Glomerular endothelial cell (primary cell): ENCODE data around the gene SLC39A10. TPM values are rescaled to one million over a fixed set of nuclear protein-coding genes. Genes with fewer than 3 reads are reported as not detected.

Experiments
- DNase-seq: peaks from one replicate; pipeline ENCODE4 v3.0.0-alpha.2; 2011; ENCODE audit warnings: low read depth, low spot score; ENCODE audit errors: extremely low read depth
- total RNA-seq: library from RNA; depleted of rRNA; stranded (reverse); fragments of >200 nt; gene quantifications from 2 replicates; pipeline ENCODE4 v1.2.3, GENCODE V29; 2015

The SLC39A10 gene, protein sequence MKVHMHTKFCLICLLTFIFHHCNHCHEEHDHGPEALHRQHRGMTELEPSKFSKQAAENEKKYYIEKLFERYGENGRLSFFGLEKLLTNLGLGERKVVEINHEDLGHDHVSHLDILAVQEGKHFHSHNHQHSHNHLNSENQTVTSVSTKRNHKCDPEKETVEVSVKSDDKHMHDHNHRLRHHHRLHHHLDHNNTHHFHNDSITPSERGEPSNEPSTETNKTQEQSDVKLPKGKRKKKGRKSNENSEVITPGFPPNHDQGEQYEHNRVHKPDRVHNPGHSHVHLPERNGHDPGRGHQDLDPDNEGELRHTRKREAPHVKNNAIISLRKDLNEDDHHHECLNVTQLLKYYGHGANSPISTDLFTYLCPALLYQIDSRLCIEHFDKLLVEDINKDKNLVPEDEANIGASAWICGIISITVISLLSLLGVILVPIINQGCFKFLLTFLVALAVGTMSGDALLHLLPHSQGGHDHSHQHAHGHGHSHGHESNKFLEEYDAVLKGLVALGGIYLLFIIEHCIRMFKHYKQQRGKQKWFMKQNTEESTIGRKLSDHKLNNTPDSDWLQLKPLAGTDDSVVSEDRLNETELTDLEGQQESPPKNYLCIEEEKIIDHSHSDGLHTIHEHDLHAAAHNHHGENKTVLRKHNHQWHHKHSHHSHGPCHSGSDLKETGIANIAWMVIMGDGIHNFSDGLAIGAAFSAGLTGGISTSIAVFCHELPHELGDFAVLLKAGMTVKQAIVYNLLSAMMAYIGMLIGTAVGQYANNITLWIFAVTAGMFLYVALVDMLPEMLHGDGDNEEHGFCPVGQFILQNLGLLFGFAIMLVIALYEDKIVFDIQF
- 45.3 and 50.7 TPM in 2 replicates for total RNA-seq

DNA sequence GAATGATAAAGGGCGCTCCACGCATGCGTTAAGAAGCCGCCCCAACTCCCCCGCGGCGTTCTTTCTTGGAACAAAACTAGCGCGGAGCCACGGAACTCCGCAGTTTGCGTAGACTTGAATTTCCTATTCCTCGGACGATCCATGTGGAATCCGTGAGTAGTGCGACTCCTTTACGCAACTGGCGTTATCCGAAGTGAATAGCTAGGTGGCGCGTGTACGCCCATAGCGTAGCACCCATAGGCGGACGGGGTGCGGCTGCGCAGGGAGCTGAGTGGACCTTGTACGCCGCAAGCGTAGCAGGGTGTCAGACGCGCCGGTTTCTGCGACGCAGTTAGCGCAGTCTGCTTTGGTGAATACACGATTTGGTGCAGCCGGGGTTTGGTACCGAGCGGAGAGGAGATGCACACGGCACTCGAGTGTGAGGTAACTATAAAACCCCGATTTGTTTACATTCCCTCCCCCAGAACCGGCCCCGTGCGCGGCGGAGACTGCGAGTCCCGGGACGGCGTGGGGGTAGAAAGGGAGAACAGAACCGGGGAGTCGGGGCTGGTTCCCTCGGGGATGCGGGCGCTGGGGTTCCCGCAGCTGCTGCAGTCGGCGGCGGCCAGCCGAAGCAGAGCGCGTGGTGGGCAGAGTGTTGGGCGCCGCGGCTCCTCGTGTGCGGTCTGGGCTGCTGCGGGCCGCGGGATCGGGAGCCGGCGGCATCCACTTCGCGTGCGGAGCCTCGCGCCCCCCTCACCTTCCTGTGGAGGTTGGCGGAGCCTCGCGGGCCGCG lies at the start of gene SLC39A10:
TSS of gene SLC39A10 (plus strand) at position 368 of the 775 bp plus-strand sequence. CDS start 22,817 bp downstream, outside the sequence.
- DNase-seq, result peak; percentile 97

DNA sequence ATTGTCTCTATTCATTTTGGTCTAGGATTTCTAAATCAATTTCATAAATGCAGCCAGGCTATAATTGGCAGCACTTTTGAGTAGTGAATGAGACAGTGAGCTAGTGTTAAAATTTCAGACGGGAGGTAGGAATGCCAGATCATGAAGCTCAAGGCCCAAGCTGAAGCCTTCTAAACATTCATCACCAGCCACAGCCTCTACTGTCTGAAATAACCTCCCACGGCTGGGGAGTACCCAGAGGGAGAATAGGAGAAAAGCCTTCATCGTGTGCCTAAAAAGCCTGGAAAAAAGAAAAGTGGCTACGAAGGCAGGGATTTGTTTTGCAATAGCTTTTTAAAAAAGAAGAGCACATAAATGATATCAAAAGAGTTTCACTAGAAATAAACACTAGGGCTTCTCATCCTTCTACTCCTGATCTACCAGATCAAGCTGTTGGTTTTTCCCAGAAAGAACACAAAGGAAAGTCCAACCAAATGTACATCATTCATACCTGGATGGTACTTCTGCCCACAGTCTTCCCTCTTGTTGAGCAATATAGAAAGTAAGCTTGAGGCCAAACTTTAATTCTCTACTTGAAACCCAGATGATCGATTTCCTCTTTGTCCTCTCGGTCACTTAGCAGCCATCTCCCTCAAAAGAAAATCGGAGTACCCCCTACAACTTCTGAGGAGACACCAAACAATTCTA lies 48.1 kb upstream of the SLC39A10 start:
- DNase-seq, result no peak

DNA sequence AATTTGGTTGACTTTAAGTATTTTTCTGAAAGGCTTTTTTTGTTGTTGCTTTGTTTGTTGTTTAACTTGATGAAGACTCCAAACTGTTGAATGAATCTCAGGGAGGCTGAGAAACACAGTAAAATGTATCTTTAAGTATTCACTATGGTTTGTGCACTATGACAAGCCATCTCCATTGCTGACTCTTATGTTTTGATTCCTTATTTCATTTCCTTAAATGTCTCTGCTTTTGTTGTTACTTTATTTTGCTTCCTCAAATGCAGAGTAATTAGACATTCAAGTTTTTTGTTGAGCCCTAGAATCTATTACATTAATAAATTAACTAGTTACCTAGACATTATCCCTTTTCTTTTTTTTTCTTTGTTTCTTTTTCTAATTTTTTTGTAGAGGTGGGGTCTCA lies 46.3 kb upstream of the SLC39A10 start:
- no peak for DNase-seq

DNA sequence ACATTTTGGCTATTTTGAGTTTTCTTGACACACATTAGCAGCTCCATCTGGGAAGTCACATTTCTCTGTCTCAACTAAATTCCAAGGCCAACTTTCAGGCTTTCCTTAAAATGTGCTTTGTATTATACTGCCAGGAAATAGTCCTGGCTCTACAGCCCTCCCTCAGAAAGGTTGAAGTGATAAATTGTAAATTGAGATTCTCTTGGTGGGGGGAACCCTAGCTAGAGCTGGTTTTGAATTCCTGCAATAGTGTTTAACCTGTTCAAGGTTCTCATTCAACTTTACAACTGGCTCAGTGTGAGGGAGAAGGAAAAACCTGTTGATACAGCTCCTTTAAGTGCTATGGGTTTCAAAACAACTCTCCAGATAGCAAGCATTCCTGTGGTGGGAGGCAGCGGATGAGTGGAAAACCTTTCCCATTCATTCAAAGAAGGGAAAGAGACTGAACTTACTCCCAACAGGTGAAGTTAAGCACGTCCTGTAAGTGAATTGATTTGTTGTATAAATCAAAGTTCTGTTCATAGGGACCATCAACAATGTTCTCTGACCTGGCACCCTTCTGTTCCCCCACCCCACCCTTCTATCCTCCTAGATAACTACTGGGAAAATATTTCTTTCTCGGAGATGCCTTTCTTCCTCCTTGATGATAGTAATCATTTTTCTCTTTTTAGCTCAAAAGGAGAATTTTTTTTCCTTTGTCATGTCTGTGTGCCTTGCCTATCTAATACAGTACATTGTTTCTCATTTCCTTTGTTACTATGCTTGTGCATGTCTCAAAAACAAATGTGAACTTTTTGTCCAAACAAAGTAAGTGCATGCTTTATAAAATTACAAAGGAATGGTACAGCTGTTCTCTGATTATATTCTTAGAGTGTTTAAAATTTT lies 44.2 kb upstream of the SLC39A10 start:
- DNase-seq, result no peak

DNA sequence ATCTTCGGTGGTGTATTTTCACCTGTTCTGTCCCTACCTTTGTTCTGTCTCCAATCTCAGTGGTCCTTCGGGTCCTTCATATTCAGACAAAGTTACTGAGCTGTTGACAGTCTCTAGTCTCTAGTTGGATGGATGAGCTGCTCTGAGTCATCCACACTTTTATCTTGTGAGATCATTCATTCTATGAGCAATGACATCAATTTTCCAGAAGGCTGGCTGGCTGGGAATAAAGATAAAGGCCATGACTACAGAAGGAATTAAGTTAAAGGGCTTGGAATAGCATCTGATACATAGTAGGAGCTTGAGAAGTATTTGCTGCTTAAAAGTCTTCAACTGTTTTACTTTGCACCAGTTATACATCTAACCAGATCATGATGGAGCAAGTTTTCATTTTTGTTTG lies 43.1 kb upstream of the SLC39A10 start:
- DNase-seq, result no peak

DNA sequence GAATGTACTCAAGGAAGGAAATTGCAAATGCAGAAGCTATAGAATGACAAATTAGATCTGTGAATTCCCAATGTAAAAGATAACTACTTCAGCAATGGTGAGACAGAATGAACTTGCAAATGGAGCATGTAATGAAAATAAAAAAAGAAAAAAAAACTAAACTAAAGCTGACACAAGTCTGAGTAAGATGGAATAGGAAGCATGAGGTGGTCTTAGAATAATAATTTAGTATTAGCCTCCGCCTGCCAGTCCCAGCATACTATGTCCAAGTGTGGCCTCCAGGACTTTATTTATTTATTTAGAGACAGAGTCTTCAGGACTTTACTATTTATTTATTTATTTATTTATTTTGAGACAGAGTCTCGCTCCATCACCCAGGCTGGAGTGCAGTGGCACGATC lies 37.4 kb upstream of the SLC39A10 start:
- no peak for DNase-seq

DNA sequence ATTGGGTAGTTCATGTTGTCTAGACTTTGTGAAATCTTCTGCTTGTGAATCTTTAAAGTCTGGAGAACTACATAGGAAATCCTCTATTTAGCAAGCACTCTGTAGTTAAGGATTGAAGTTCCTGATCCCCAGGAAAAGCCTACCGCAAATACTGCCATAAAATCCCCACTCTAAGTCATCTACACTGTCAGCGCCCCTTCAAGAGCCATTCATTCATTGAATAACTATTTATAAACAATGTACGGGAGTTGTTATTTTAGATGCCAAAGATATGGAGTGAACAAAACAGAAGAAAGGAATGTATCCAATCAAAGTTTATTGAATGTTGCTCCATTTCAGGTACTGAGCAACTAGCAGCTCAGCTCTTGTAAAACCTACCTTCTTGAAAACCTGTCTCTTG lies 36.5 kb upstream of the SLC39A10 start:
- DNase-seq, result no peak

DNA sequence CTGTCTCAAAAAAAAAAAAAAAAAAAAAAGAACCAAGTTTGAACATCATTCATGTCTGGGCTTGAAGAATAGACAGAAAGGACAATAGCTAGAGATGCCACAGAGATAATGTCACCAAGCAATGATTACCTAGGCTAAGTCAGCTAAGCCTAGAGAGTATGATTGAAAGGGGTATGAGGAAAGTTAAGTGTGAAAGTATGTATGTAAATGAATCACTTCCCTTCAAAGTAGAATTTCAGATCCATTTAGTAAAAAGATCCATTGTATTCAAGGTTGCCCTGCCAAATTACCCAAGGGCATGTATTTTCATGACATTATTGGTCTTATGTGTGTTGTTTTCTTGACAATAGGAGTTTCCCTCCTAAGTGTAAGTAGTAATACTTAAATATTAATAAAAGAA lies 34.1 kb upstream of the SLC39A10 start:
- DNase-seq, result no peak

DNA sequence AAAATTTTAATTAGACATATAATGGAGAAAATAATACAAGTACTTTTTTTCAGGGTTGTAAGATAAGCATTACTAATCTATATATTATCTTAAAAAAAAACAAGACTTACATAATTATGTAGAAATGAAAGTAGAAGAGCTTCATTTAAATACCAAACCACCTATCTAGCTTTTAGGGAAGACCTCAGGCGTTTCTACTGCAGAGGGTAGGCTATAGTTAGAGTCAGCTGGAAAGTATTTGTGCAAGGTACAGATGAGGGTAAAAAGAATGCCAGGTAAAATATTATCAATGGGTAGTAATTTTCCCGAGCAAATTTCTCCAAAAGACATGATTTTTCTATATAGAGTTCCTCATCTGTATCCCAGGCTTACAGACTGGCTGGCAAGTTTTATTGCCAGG lies 30.5 kb upstream of the SLC39A10 start:
- DNase-seq, result no peak

DNA sequence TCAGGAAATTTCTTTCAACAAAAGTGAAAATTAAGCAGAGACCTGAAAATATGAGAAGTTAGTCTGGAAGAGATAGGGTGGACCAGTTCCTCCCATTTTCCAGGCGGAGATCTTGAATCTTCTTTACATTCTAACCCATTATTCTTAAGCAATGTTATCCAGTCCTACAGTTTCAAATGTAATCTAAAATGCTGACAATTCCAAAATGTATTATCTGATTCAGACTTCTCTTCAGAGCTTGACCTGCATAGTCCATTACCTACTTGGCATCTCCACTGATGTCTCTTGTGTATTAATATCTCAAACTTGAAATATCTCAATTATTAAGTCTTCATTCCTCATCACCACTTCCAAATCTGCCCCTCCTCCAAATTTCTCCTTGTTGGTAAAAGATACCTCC lies 28.4 kb upstream of the SLC39A10 start:
- no peak for DNase-seq

DNA sequence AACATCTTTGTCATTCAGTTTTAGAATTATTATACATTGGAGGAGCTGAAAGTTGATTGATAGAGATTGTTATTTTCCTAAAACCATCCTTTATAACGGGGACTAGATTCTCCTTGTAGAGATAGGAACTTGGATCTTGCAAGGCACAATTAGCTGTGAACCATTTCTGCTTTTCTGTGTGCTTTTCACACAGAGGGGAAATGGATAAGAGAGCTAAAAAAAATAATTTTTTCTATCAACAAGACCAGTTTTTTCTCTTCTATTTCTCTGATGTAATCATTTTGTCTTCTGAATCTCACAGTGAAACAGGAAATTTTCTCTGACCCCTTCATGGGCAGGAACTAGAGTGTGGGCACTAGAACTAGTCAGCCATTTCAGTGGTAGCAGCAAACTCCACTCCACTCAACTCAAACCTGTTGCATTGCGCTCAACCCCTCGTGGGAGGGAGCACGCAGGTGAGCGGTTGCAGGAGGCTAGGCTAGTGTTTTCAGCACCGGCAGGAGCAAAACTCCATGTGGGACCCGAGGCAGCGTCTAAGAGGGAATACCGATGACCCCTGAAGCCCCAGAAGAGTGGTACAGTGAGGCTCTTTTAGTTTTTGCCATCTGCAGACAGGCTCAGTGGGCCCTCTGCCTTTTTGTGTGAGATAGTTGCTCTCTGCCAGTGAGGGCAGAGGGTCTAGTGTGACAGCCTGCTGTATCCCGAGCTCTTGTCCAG lies 24.0 kb upstream of the SLC39A10 start:
- no peak for DNase-seq

DNA sequence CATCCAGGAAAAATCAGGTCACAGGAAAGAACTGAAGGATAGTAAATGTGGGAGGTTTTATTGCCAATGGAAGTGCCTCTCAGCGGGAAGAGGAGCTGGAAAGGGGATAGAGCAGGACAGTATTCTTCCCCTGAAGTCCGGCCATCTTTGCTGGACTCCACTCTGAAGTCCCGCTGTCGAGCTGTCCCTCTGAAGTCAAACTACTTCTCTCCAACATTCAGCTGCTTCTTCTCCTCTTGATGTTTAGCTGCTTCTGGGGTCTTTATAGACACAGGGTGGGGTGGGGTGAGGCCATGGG lies 23.5 kb upstream of the SLC39A10 start:
- DNase-seq, result no peak

DNA sequence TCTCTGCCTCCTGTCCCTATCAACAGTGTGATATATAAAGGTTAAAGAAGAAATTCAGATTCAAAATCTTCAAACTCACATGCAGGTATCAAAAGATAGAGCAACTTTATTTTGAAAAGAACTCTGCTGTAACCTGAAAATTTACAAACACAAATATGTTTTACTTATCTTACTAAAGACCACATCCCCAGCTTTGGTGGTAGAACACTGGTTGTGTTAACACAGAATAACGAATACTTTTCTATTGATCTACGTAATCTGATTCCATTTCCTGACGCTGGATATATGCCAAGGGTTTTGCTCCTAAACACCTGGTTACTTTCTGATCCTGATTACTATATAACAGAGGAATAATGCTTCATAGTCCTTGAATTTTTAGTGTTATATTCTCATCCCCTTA lies 23.1 kb upstream of the SLC39A10 start:
- DNase-seq, result no peak

DNA sequence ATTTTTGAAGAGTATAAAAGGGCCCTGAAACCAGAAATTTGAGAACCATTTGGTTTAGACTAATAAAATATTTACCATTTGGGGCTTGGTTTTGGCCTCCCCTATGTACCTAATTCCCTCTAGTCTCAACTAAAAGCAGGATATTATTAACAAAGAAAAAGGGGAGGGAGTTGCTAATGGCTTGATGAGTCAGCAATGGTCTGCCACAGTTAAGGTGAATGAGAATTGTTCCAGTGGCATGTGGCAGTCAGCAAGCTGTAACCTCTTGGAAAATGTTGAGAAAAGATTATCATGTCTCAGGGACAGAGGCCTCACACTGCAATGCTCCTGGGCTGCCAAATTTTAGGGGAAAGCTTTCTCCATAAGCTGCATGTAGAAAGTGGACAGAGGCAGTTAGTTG lies 20.1 kb upstream of the SLC39A10 start:
- DNase-seq, result no peak

DNA sequence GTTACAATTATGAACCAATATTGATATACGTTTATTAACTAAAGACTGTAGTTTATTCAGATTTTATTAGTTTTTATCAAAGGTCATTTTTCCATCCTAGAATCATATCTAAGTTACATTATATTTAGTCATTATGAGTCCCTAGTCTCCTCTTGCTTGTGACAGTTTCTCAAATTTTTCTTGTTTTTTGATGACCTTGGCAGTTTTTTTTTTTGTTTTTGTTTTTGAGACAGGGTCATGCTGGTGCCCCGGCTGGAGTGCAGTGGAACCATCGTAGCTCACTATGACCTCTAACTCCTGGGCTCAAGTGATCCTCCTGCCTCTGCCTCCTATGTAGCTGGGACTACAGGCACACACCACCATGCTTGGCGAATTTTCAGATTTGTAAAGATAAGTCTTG lies 18.3 kb upstream of the SLC39A10 start:
- DNase-seq, result no peak

DNA sequence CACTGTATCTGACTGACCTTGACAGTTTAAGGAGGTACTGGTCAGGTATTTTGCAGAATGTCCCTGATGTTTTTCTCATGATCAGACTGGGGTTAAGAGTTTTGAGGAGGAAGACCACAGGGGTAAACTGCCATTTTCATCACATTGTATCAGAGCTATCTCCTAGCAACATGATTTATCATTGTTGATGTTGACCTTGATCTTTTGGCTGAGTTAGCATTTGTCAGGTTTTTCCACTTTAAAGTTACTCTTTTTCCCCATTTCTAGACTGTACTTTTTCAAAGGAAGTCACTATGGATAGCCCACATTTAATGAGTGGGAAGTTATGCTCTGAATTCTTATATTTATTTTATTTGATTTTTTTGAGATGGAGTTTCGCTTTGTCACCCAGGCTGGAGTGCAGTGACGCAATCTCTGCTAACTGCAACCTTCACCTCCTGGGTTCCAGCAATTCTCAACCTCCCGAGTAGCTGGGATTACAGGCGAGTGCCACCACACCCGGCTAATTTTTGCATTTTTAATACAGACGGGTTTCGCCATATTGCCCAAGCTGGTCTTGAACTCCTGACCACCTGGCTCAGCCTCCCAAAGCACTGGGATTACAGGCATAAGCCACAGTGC lies 17.7 kb upstream of the SLC39A10 start:
- no peak for DNase-seq

DNA sequence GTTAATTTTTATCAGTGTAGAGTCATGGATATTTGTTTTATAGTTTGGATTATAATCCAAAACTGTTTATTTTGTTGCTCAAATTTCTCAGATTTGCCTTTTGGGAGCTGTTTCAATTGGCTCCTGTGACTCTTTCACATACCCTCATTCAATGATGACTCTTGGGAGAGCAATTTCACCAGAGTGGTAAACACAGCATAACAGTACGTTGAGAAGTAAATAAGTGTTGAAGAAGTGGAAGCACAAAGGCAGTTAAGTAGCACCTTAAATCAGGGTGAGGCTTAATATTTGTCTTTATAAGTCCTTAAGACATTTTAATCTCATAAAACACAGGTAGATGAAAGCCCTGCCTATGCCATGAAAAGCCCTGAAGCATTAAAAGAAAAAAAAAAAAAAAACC lies 17.1 kb upstream of the SLC39A10 start:
- DNase-seq, result no peak

DNA sequence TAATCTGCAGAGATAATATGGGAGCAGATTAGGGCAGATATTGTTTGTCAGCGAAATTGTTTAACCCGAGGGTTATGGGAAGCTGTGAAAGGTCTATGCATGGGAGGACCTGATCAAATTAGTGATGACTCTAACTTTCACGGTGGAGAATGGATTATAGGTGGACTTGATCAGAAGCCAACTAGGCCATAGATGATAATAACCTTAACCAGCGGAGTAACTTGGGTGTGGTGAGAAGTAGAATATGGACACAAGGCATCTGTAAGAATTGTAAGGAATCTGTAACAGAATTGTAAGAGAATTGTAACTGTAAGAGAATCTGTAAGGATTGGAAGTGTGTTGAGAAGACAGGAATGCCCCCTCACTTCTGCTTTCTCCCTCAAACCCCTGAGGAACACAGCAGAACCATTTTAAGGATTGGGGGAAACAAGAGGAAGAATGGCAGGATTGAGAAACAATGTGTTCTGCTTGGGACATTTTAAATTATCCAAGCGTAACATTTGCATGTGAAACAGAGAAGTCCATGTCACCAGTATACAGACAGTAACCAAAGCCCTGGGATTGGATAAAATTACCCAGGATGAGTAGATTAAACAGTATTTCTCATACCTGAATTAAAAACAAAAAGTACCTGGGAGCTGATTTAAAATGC lies 14.9 kb upstream of the SLC39A10 start:
- no peak for DNase-seq
